BJ (cell line): ENCODE measurements around the gene HNRNPAB. TPM values are rescaled to one million over a fixed set of nuclear protein-coding genes. Genes with fewer than 3 reads are reported as not detected.

Experiments used
- CTCF ChIA-PET: fragments of 350-600 bp; formaldehyde crosslinking; extraction: SDS; loops from one replicate; lab custom pipeline; 2021; ENCODE audit warnings: antibody characterized with exemption, inconsistent platforms; lab: Yijun Ruan, JAX
- POLR2A ChIA-PET: fragments of 300-600 bp; sonication (Branson Sonifier 250); formaldehyde crosslinking; extraction: SDS; loops from one replicate; lab custom pipeline; 2021; ENCODE audit warnings: antibody characterized with exemption; lab: Charles Lee
- DNase-seq: peaks from one replicate; pipeline ENCODE4 v3.0.0-alpha.2; 2011; ENCODE audit warnings: low read depth
- H3K27me3 ChIP-seq: 2 replicates; pipeline ENCODE4 v1.6.0; 2011; ENCODE audit warnings: low read length; ENCODE audit not compliant: control insufficient read depth, insufficient read depth
- H3K36me3 ChIP-seq: 2 replicates; pipeline ENCODE4 v1.5.1; 2011; ENCODE audit warnings: low read length; ENCODE audit not compliant: control insufficient read depth, insufficient read depth
- H3K4me3 ChIP-seq: 2 replicates; pipeline ENCODE4 v1.5.1; 2011; ENCODE audit warnings: low read depth, mild to moderate bottlenecking, control low read depth, low read length
- CTCF ChIP-seq: IDR thresholded peaks from 2 replicates; pipeline ENCODE4 v1.5.1; 2011; ENCODE audit warnings: low read depth, mild to moderate bottlenecking, control low read depth, inconsistent platforms, low read length, moderate library complexity; ENCODE audit not compliant: insufficient read depth
- polyA minus RNA-seq: library from RNA; depleted of rRNA, polyadenylated mRNA; stranded (reverse); fragments of >200 nt; gene quantifications from 2 replicates; pipeline ENCODE4 v1.2.3, GENCODE V29; 2011; rRNA and poly(A)+ RNA removed
- polyA plus RNA-seq: library from polyadenylated mRNA; depleted of rRNA; stranded (reverse); fragments of >200 nt; gene quantifications from 2 replicates; pipeline ENCODE4 v1.2.3, GENCODE V29; 2011; rRNA removed

HNRNPAB gene
- polyA plus RNA-seq (59.3 and 80.3 TPM in 2 replicates), polyA minus RNA-seq (19.9 and 28.9 TPM in 2 replicates)

- DNase-seq: peak; percentile 48
- H3K4me3 ChIP-seq: peak within 1 kb of the TSS; percentile 58
- peaks cover 14% of the 10 kb centered on the region for H3K36me3 ChIP-seq
- ChIA-PET POLR2A (interaction anchor here (1.1 kb wide), 1 partner anchor 51 kb away, joined by 3 read pairs; the partner anchor contains the start of gene NHP2), CTCF (interaction anchor here (1.1 to 1.2 kb wide), 3 partner anchors 9 to 127 kb away, joined by 3 to 5 read pairs (median 4); no protein-coding TSS in a partner anchor)
- no peaks in the 10 kb centered on the region for H3K27me3 ChIP-seq
- TF ChIP-seq CTCF: 0 out of 2 replicates have a peak, but pooled peaks have one; percentile 2
These were observed at the start of gene HNRNPAB for GRCh38 chr5:178204182-178204934. Gene HNRNPAB (plus strand): TSS chr5:178204533. CDS start chr5:178204838, 305 bp downstream.

- Histone ChIP-seq H3K4me3 (no peak overlapping the region), H3K27me3 (no peaks in the 10 kb centered on the region), H3K36me3 (peaks cover 5% of the 10 kb centered on the region)
- ChIA-PET CTCF (interaction anchor here (0.6 to 11.4 kb wide), 3 partner anchors 9 to 195 kb away, joined by 3 to 80 read pairs (median 3); no protein-coding TSS in a partner anchor), POLR2A (no interaction called here)
- TF ChIP-seq CTCF: no peak
- DNase-seq: no peak
These were observed 49.3 kb upstream of the HNRNPAB start for GRCh38 chr5:178155065-178155464.

- Histone ChIP-seq H3K36me3 (no peaks in the 10 kb centered on the region), H3K27me3 (peaks cover 14% of the 10 kb centered on the region), H3K4me3 (no peak overlapping the region)
- TF ChIP-seq CTCF: no peak
- DNase-seq: no peak
- ChIA-PET POLR2A (no interaction called here), CTCF (interaction anchor here (11.4 kb wide), 1 partner anchor 84 kb away, joined by 80 read pairs; no protein-coding TSS in a partner anchor)
These were observed 44.2 kb upstream of the HNRNPAB start for GRCh38 chr5:178160176-178160575.

- CTCF ChIA-PET: interaction anchor here (1.1 to 11.4 kb wide), 2 partner anchors 9 to 87 kb away, joined by 5 to 80 read pairs; partner anchors contain the start of gene NHP2
- H3K27me3 ChIP-seq: peaks cover 22% of the 10 kb centered on the region
- POLR2A ChIA-PET: no interaction called here
- DNase-seq: no peak
- TF ChIP-seq CTCF: no peak
- no peaks in the 10 kb centered on the region for H3K36me3 ChIP-seq
- no peak overlapping the region for H3K4me3 ChIP-seq
These were observed 41.9 kb upstream of the HNRNPAB start for GRCh38 chr5:178162481-178162880.
